HepG2 (cell line): Measurements from ENCODE around the gene EIF3A.

ENCODE experiments used
- KDM1A ChIP-seq: IDR thresholded peaks from 2 replicates; pipeline ENCODE4 v1.6.1; 2016; ENCODE audit warnings: missing compliant biosample characterization
- MNT ChIP-seq: fragments of 450-650 bp; IDR thresholded peaks from 2 replicates; pipeline ENCODE4 v1.6.1; 2016
- POLR2A ChIP-seq, 2 experiments: IDR thresholded peaks; 2 replicates each; pipeline ENCODE4 v1.6.1; 2011; ENCODE audit warnings: low read depth in 2 of 2, low read length in 2 of 2, mild to moderate bottlenecking in 1 of 2, moderate library complexity in 1 of 2; ENCODE audit not compliant: insufficient read depth in 1 of 2
- RXRA ChIP-seq: sonication (generic); formaldehyde crosslinking; IDR thresholded peaks from 2 replicates; pipeline ENCODE4 v1.5.1; 2020; ENCODE audit warnings: missing genetic modification reagents
- SKI ChIP-seq: fragments of 450-650 bp; IDR thresholded peaks from one replicate; pipeline ENCODE4 v1.6.1; 2018; ENCODE audit warnings: mild to moderate bottlenecking; ENCODE audit not compliant: partially characterized antibody
- ZNF12 ChIP-seq: sonication (generic); formaldehyde crosslinking; IDR thresholded peaks from 2 replicates; pipeline ENCODE4 v1.5.0; 2020; ENCODE audit warnings: missing genetic modification reagents
- ZNF292 ChIP-seq: sonication (generic); formaldehyde crosslinking; IDR thresholded peaks from 2 replicates; pipeline ENCODE4 v1.8.1; 2022; ENCODE audit warnings: mild to moderate bottlenecking, low read depth, missing genetic modification reagents, borderline replicate concordance
- ZNF337 ChIP-seq: sonication (generic); formaldehyde crosslinking; IDR thresholded peaks from 2 replicates; pipeline ENCODE4 v1.5.1; 2020; ENCODE audit warnings: missing genetic modification reagents, low read depth, mild to moderate bottlenecking, borderline replicate concordance
- TF ChIP-seq, protein P1 (sequence below): sonication (generic); formaldehyde crosslinking; IDR thresholded peaks from 2 replicates; pipeline ENCODE4 v1.8.0; 2022; ENCODE audit warnings: mild to moderate bottlenecking, missing genetic modification reagents, borderline replicate concordance
- TF ChIP-seq, protein P2 (sequence below): sonication (generic); formaldehyde crosslinking; IDR thresholded peaks from 2 replicates; pipeline ENCODE4 v1.5.0; 2020; ENCODE audit warnings: mild to moderate bottlenecking, missing genetic modification reagents, moderate library complexity
- TF ChIP-seq, protein P3 (sequence below): sonication (generic); formaldehyde crosslinking; conservative IDR thresholded peaks from 2 replicates; pipeline ENCODE4 v1.8.0; 2022; ENCODE audit warnings: missing genetic modification reagents

GRCh38 chr10:119051775-119052174, 28.8 kb downstream of the EIF3A start:
- TF ChIP-seq RXRA (CRISPR knock-in tag), result no peak
- TF ChIP-seq, protein P1, sequence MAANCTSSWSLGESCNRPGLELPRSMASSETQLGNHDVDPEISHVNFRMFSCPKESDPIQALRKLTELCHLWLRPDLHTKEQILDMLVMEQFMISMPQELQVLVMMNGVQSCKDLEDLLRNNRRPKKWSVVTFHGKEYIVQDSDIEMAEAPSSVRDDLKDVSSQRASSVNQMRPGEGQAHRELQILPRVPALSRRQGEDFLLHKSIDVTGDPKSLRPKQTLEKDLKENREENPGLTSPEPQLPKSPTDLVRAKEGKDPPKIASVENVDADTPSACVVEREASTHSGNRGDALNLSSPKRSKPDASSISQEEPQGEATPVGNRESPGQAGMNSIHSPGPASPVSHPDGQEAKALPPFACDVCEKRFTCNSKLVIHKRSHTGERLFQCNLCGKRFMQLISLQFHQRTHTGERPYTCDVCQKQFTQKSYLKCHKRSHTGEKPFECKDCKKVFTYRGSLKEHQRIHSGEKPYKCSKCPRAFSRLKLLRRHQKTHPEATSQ (CRISPR knock-in tag), result no peak
- no peak for TF ChIP-seq ZNF292
- TF ChIP-seq KDM1A, result no peak
- no peak for TF ChIP-seq SKI
- TF ChIP-seq, protein P2, sequence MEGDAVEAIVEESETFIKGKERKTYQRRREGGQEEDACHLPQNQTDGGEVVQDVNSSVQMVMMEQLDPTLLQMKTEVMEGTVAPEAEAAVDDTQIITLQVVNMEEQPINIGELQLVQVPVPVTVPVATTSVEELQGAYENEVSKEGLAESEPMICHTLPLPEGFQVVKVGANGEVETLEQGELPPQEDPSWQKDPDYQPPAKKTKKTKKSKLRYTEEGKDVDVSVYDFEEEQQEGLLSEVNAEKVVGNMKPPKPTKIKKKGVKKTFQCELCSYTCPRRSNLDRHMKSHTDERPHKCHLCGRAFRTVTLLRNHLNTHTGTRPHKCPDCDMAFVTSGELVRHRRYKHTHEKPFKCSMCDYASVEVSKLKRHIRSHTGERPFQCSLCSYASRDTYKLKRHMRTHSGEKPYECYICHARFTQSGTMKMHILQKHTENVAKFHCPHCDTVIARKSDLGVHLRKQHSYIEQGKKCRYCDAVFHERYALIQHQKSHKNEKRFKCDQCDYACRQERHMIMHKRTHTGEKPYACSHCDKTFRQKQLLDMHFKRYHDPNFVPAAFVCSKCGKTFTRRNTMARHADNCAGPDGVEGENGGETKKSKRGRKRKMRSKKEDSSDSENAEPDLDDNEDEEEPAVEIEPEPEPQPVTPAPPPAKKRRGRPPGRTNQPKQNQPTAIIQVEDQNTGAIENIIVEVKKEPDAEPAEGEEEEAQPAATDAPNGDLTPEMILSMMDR, result no peak
- TF ChIP-seq POLR2A (IDR thresholded peaks at IDR 0.05; ENCODE audit: insufficient read depth in 1 of 2, low read depth in 2 of 2, low read length in 2 of 2), result no peak
- TF ChIP-seq, protein P3, sequence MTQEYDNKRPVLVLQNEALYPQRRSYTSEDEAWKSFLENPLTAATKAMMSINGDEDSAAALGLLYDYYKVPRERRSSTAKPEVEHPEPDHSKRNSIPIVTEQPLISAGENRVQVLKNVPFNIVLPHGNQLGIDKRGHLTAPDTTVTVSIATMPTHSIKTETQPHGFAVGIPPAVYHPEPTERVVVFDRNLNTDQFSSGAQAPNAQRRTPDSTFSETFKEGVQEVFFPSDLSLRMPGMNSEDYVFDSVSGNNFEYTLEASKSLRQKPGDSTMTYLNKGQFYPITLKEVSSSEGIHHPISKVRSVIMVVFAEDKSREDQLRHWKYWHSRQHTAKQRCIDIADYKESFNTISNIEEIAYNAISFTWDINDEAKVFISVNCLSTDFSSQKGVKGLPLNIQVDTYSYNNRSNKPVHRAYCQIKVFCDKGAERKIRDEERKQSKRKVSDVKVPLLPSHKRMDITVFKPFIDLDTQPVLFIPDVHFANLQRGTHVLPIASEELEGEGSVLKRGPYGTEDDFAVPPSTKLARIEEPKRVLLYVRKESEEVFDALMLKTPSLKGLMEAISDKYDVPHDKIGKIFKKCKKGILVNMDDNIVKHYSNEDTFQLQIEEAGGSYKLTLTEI (CRISPR knock-in tag), result no peak
- no peak for TF ChIP-seq ZNF12 (CRISPR knock-in tag)
- no peak for TF ChIP-seq ZNF337 (CRISPR knock-in tag)
- TF ChIP-seq MNT, result no peak
